ENCODE results near the gene ATOSA. TPM values are rescaled to one million over a fixed set of nuclear protein-coding genes. Genes with fewer than 3 reads are reported as not detected.

Gene ATOSA
- total and polyA plus RNA-seq, 2 of the 8 experiments (the other 6 are each of a cell fraction or from before 2014, with no cell fraction given): 4.6 to 7.9 TPM

DNA sequence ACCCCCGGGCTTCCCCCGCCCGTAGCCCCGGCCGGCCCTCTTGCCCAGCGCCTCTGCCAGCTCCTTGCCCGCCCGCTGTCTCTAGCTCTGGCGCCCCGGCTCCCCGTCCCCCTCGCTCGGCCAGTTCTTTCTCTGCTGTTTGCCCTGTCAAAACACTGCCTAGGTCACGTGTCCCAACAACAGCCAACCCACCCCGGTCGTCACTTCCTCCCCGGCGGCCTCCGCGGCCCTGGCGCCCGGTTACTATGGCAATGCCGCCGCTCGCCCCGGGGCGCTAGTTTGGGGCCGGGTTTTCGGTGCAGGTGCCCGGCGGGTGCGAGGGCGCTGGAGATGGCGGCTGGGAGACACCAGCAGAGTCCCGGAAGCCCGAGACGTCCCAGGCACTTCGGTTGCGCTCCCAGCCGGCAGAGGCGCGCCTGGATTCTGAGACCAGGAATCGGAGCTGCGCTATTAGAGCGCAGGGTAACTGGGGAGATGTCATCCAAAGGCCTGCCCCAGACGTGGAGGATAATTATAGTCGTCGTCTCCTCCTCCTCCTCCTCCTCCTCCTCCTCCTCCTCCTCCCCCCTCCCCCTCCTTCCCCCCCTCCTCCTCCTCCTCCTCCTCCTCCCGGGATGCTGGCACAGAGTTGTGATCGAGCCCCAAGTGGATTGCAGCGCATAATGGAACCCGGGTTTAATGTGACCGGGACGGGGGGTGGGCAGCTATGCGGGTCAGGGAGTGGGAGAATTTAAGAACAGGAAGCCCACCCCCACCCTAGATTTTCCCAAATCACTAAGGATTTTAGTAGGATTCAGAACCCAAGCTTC, at the start of gene ATOSA (continued):
- TF ChIP-seq, protein P1, sequence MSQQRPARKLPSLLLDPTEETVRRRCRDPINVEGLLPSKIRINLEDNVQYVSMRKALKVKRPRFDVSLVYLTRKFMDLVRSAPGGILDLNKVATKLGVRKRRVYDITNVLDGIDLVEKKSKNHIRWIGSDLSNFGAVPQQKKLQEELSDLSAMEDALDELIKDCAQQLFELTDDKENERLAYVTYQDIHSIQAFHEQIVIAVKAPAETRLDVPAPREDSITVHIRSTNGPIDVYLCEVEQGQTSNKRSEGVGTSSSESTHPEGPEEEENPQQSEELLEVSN (IDR thresholded peaks at IDR 0.05): no peak; the same call in 1 of the 2 replicates
- no peak for TF ChIP-seq ZNF274 (IDR thresholded peaks at IDR 0.05; ENCODE audit: borderline replicate concordance, extremely low read depth, low read length)
- no peak for TF ChIP-seq POU5F1 (IDR thresholded peaks at IDR 0.05; ENCODE audit: low read depth, low read length)
- peak in 1 of 2 experiments; percentile 77; a peak in 1 of 4 replicates for TF ChIP-seq HDAC2 (IDR thresholded peaks at IDR 0.05; ENCODE audit: borderline replicate concordance in 1 of 2, low read depth in 2 of 2, low read length in 2 of 2)
- TF ChIP-seq BRCA1 (IDR thresholded peaks at IDR 0.05; ENCODE audit: low read depth, low read length): no peak
- no peak for TF ChIP-seq JUN (IDR thresholded peaks at IDR 0.05; ENCODE audit: low read depth, low read length)
- TF ChIP-seq SP1 (IDR thresholded peaks at IDR 0.05; ENCODE audit: low read depth, low read length): no peak
- TF ChIP-seq EZH2 (IDR thresholded peaks at IDR 0.05; ENCODE audit: low read depth, low read length, severe bottlenecking): no peak
- TF ChIP-seq RAD21 (IDR thresholded peaks at IDR 0.05 in 1 of 2, conservative IDR thresholded peaks at IDR 0.05 in 1 of 2; ENCODE audit: low read depth in 2 of 2, low read length in 2 of 2): no peak
- TF ChIP-seq SAP30 (IDR thresholded peaks at IDR 0.05; ENCODE audit: insufficient read depth, insufficient replicate concordance, low read length): peak; percentile 34
- TF ChIP-seq SIRT6 (IDR thresholded peaks at IDR 0.05; ENCODE audit: low read length): no peak
- TF ChIP-seq RXRA (IDR thresholded peaks at IDR 0.05; ENCODE audit: insufficient read depth, low read depth, low read length): no peak
- TF ChIP-seq MAX (IDR thresholded peaks at IDR 0.05): peak; percentile 81
- TF ChIP-seq TEAD4 (IDR thresholded peaks at IDR 0.05; ENCODE audit: low read depth, low read length): no peak
- no peak for TF ChIP-seq BACH1 (IDR thresholded peaks at IDR 0.05; ENCODE audit: low read length)
- no peak for TF ChIP-seq PHF8 (conservative IDR thresholded peaks at IDR 0.05; ENCODE audit: low read depth, low read length)
- TF ChIP-seq CTCF (IDR thresholded peaks at IDR 0.05; ENCODE audit: control extremely low read depth in 1 of 3, insufficient read depth in 1 of 3, low read depth in 1 of 3, low read length in 3 of 3): no peak
- no peak for TF ChIP-seq POLR2A (IDR thresholded peaks at IDR 0.05; ENCODE audit: control extremely low read depth in 1 of 2, low read depth in 2 of 2, low read length in 2 of 2)

All from H1 (cell line).